ENCODE data around the gene TRPM5. TPM values are rescaled to one million over a fixed set of nuclear protein-coding genes. Genes with fewer than 3 reads are reported as not detected.

The TRPM5 gene
- total and polyA plus RNA-seq, 2 of the 4 experiments (the other 2 are of a cell fraction) = not detected

DNA sequence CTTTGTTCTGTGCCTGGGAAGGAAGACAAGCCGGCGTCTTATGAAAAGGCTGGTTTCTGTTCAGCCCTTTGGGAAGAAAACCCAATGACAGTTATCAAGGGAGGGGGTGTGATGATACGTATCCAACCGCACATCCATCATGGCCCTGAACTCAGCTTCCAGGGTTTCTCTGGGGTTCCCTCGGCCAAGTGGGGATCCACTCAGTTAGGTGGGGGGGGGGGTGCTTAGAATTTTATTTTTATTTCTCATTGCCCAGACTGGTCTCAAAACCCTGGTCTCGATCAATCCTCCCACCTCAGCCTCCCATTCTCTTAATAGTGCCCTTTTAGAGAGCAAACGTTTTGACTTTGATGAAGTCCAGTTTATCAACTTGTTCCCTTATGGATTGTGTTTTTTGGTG, 26.2 kb upstream of the TRPM5 start:
- H3K79me1 ChIP-seq (ENCODE audit: low read depth in 1 of 2, low read length in 2 of 2) = no peaks in the 10 kb centered on the region
- dilution Hi-C loops (cut with HindIII; ENCODE audit: low sequenced_read_pairs, unreplicated experiment) = no loop called here
- no peak overlapping the region for H3K27ac ChIP-seq (ENCODE audit: insufficient read depth, low read length)
- WGBS, 2 experiments (ENCODE audit: extremely low coverage in 2 of 2, insufficient read length in 1 of 2) = no CpG with 5 or more reads among the region's 7 CpGs
- H4K8ac ChIP-seq (ENCODE audit: low read depth in 2 of 2, low read length in 2 of 2) = no peak overlapping the region
- intact Hi-C loops (cut with micrococcal nuclease) = no loop called here
- H4K91ac ChIP-seq (ENCODE audit: insufficient read depth, low read depth, low read length) = no peak overlapping the region
- no peak overlapping the region for H3K56ac ChIP-seq (ENCODE audit: extremely low read depth, insufficient read depth, low read length)
- DNase-seq (no peak), ATAC-seq (ENCODE audit: low read depth) (no peak)
- TF ChIP-seq BHLHE40 (IDR thresholded peaks at IDR 0.05; ENCODE audit: low read depth, low read length) (no peak), SMC3 (IDR thresholded peaks at IDR 0.05; ENCODE audit: low read depth, low read length) (no peak), RFX5 (IDR thresholded peaks at IDR 0.05; ENCODE audit: low read depth, low read length) (no peak), POLR2A (IDR thresholded peaks at IDR 0.05; ENCODE audit: low read depth, low read length) (no peak), RCOR1 (IDR thresholded peaks at IDR 0.05; ENCODE audit: insufficient replicate concordance, low read length) (no peak), RAD21 (IDR thresholded peaks at IDR 0.05; ENCODE audit: low read length) (no peak), MXI1 (IDR thresholded peaks at IDR 0.05; ENCODE audit: borderline replicate concordance, low read depth, low read length) (no peak), MAFK (IDR thresholded peaks at IDR 0.05; ENCODE audit: low read depth, low read length) (no peak), CEBPB (IDR thresholded peaks at IDR 0.05; ENCODE audit: low read depth, low read length) (no peak), CHD1 (IDR thresholded peaks at IDR 0.05; ENCODE audit: low read depth, low read length) (no peak)
- TF ChIP-seq, protein P1, sequence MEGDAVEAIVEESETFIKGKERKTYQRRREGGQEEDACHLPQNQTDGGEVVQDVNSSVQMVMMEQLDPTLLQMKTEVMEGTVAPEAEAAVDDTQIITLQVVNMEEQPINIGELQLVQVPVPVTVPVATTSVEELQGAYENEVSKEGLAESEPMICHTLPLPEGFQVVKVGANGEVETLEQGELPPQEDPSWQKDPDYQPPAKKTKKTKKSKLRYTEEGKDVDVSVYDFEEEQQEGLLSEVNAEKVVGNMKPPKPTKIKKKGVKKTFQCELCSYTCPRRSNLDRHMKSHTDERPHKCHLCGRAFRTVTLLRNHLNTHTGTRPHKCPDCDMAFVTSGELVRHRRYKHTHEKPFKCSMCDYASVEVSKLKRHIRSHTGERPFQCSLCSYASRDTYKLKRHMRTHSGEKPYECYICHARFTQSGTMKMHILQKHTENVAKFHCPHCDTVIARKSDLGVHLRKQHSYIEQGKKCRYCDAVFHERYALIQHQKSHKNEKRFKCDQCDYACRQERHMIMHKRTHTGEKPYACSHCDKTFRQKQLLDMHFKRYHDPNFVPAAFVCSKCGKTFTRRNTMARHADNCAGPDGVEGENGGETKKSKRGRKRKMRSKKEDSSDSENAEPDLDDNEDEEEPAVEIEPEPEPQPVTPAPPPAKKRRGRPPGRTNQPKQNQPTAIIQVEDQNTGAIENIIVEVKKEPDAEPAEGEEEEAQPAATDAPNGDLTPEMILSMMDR (conservative IDR thresholded peaks at IDR 0.05; ENCODE audit: low read depth, low read length) = no peak
- TF ChIP-seq, protein P2, sequence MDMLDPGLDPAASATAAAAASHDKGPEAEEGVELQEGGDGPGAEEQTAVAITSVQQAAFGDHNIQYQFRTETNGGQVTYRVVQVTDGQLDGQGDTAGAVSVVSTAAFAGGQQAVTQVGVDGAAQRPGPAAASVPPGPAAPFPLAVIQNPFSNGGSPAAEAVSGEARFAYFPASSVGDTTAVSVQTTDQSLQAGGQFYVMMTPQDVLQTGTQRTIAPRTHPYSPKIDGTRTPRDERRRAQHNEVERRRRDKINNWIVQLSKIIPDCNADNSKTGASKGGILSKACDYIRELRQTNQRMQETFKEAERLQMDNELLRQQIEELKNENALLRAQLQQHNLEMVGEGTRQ (IDR thresholded peaks at IDR 0.05; ENCODE audit: low read depth, low read length) = no peak
- TF ChIP-seq, protein P3, sequence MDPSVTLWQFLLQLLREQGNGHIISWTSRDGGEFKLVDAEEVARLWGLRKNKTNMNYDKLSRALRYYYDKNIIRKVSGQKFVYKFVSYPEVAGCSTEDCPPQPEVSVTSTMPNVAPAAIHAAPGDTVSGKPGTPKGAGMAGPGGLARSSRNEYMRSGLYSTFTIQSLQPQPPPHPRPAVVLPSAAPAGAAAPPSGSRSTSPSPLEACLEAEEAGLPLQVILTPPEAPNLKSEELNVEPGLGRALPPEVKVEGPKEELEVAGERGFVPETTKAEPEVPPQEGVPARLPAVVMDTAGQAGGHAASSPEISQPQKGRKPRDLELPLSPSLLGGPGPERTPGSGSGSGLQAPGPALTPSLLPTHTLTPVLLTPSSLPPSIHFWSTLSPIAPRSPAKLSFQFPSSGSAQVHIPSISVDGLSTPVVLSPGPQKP (IDR thresholded peaks at IDR 0.05; ENCODE audit: borderline replicate concordance, low read depth, low read length) = no peak
- H2BK120ac ChIP-seq (ENCODE audit: low read depth, low read length) = no peak overlapping the region
- no peak overlapping the region for H3K14ac ChIP-seq (replicated peaks; ENCODE audit: low read depth, low read length)
- H2AFZ ChIP-seq (replicated peaks; ENCODE audit: low read length, poor library complexity) = no peak overlapping the region
- H3K9me1 ChIP-seq (ENCODE audit: insufficient read depth, low read length) = no peaks in the 10 kb centered on the region
- H3K4ac ChIP-seq (ENCODE audit: low read depth, low read length) = no peak overlapping the region
- no peak overlapping the region for H2BK20ac ChIP-seq (ENCODE audit: low read depth, low read length)
- H4K5ac ChIP-seq (ENCODE audit: low read depth, low read length) = no peak overlapping the region
- H2BK5ac ChIP-seq (ENCODE audit: low read depth, low read length, poor library complexity, severe bottlenecking) = no peak overlapping the region
- no peak overlapping the region for H3K4me3 ChIP-seq (ENCODE audit: insufficient read depth, low read depth, low read length)
- POLR2A ChIA-PET (ENCODE audit: unreplicated experiment) = no interaction called here
- no peak overlapping the region for H3K4me2 ChIP-seq (ENCODE audit: low read depth, low read length)
- H2AK5ac ChIP-seq (ENCODE audit: low read depth, low read length) = no peak overlapping the region
- no peak overlapping the region for H2AK9ac ChIP-seq (replicated peaks; ENCODE audit: low read depth, low read length, poor library complexity)
- no peak overlapping the region for H3K9ac ChIP-seq (ENCODE audit: low read depth, low read length)
- H3K18ac ChIP-seq (ENCODE audit: low read depth, low read length) = no peak overlapping the region
- no peaks in the 10 kb centered on the region for H3K4me1 ChIP-seq (ENCODE audit: control insufficient read depth, insufficient read depth, low read length)
- H3K27me3 ChIP-seq (ENCODE audit: control insufficient read depth, insufficient read depth, low read length) = peaks cover 30% of the 10 kb centered on the region
- CTCF ChIA-PET = no interaction called here
- H3K9me3 ChIP-seq (ENCODE audit: control insufficient read depth, insufficient read depth, low read length) = peaks cover 3% of the 10 kb centered on the region; the same call in 1 of the 2 replicates
- H4K20me1 ChIP-seq (ENCODE audit: insufficient read depth, low read length) = no peaks in the 10 kb centered on the region; the same call in 1 of the 2 replicates
- BruUV-seq (replicated peaks) = no TSS peak
- in situ Hi-C loops (cut with MboI; ENCODE audit: low sequenced_read_pairs) = no loop called here
- H3K36me3 ChIP-seq (ENCODE audit: control insufficient read depth, insufficient read depth, low read length) = no peaks in the 10 kb centered on the region
- no peak overlapping the region for H2BK15ac ChIP-seq (ENCODE audit: low read depth, low read length)
- no peak overlapping the region for H3K23ac ChIP-seq (ENCODE audit: low read depth, low read length)
